GM12873 (cell line): ENCODE data around the gene CTTN.

ENCODE experiments used
- TF ChIP-seq, protein P1 (sequence below): IDR thresholded peaks from 2 replicates; pipeline ENCODE4 v1.5.1; 2012; ENCODE audit warnings: low read depth, mild to moderate bottlenecking, moderate library complexity, low read length, control low read depth; ENCODE audit not compliant: insufficient read depth; ENCODE audit errors: missing control alignments

CTTN gene

DNA sequence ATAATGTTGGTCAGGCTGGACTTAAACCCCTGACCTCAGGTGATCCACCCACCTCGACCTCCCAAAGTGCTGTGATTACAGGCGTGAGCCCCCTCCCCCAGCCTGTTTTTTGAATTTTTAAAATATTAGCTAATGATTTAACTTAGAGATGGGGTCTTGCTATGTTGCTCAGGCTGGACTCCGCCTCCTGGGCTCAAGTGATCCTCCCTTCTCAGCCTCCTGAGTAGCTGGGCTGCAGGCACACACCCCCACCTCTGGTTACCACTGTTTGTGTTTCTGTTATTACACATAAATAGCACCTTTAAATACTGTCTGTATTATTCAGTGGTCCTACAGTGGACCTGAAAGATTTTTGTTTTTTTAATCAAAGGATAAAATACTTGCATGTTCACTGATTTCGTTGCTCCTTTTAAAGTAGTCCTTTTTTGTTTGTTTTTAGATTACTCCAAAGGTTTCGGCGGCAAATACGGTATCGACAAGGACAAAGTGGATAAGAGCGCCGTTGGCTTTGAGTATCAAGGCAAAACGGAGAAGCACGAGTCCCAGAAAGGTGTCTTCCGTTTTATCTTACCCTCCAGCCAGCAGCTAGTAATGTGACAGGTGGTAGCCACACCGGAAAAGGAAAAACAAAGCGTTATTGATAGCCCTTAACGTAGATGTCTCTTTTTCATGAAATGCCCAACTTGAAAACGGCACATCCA lies 21.1 kb downstream of the CTTN start:
- TF ChIP-seq, protein P1, sequence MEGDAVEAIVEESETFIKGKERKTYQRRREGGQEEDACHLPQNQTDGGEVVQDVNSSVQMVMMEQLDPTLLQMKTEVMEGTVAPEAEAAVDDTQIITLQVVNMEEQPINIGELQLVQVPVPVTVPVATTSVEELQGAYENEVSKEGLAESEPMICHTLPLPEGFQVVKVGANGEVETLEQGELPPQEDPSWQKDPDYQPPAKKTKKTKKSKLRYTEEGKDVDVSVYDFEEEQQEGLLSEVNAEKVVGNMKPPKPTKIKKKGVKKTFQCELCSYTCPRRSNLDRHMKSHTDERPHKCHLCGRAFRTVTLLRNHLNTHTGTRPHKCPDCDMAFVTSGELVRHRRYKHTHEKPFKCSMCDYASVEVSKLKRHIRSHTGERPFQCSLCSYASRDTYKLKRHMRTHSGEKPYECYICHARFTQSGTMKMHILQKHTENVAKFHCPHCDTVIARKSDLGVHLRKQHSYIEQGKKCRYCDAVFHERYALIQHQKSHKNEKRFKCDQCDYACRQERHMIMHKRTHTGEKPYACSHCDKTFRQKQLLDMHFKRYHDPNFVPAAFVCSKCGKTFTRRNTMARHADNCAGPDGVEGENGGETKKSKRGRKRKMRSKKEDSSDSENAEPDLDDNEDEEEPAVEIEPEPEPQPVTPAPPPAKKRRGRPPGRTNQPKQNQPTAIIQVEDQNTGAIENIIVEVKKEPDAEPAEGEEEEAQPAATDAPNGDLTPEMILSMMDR = no peak

DNA sequence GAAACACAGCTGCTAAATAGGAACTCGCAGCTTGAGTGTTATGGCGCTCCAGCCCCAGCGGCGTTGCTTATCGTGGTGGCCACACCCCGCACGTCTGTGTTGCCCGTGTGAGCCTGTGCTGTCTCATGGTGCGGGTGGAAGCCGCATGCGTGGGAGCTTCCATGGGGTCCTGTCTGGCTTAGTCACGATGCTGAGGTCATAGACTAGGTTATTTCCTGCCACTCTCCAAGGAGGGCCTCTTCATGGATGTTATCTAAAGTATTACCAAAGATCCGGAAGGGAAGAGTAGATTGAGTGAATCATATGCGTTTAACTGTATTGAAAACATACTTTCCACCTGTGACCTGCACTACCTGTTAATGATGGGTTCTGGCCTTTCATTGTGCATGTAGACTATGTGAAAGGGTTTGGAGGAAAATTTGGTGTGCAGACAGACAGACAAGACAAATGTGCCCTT lies 21.7 kb downstream of the CTTN start:
- TF ChIP-seq, protein P1 = no peak

DNA sequence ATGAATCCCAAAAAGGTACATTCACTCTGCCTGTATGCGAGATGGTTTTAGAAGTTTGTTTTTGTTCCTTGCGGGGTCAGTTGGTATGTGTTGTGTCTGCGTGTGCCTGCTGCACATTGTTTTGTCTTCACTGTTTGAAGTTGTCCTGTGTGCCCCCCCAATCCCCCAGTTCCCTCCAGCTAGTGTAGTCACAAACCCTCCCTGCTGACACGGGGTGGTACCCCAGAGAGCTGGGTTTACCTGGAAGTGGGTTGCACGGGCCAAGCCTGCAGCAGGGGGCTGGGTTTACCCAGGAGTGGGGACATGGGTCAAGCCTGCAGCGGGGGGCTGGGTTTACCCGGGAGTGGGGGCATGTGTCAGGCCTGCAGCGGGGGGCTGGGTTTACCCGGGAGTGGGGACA lies 22.2 kb downstream of the CTTN start:
- TF ChIP-seq, protein P1 = no peak

DNA sequence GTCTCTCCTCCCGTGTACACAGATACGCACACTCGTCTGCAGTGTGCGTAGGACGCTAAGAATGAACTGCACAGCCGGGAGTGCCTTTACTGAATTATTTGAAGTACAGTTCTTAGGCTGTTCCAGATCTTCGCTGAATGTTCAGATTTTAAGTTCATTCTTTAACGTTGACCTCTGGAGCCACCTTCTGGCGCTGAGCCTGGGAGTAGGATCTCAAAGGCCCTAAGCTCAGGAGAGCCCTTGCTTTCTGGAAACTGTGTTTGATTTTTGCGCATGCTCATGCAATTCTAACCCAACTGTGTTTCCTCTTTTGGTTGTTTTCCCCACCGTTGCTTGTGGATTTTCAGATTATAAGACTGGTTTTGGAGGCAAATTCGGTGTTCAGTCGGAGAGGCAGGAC lies 22.8 kb downstream of the CTTN start:
- TF ChIP-seq, protein P1 = no peak

DNA sequence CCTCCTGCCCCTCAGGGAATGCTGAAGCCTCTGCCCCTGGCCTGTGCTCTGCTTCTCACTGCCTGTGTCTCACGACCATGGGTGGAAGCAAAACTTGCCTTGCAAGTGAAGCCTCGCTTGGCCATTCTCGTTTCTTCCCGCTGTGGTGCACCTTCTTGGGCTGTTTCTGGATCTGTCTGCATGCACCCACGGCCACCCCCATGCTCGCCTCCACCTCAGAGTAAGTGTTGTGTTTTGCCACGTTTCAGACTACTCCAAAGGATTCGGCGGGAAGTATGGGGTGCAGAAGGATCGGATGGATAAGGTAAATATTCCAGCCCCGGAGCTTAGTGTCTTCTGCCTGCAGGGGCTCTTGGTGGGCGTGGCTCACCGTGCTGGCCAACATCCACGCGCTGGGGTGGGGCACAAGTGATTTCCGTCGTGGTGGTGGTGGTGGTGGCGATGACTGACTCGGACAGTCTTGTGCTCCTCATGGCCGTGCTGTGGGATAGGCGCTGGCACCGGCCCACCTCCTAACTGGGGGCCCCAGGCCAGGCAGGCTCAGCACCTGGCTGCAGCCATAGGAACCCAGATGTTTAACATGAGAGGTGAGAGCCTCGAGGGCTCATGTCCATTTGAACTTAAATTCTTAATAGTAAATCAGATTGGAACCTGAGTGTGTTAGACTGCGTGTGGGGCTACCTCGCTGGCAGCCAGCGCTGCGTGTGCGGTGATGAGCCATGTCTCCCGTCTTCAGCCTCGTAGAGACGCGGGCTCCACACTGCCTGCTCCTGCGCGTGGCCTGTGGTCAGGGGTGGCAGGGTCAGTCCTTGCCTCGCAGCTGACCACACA lies 24.6 kb downstream of the CTTN start:
- TF ChIP-seq, protein P1 = no peak

DNA sequence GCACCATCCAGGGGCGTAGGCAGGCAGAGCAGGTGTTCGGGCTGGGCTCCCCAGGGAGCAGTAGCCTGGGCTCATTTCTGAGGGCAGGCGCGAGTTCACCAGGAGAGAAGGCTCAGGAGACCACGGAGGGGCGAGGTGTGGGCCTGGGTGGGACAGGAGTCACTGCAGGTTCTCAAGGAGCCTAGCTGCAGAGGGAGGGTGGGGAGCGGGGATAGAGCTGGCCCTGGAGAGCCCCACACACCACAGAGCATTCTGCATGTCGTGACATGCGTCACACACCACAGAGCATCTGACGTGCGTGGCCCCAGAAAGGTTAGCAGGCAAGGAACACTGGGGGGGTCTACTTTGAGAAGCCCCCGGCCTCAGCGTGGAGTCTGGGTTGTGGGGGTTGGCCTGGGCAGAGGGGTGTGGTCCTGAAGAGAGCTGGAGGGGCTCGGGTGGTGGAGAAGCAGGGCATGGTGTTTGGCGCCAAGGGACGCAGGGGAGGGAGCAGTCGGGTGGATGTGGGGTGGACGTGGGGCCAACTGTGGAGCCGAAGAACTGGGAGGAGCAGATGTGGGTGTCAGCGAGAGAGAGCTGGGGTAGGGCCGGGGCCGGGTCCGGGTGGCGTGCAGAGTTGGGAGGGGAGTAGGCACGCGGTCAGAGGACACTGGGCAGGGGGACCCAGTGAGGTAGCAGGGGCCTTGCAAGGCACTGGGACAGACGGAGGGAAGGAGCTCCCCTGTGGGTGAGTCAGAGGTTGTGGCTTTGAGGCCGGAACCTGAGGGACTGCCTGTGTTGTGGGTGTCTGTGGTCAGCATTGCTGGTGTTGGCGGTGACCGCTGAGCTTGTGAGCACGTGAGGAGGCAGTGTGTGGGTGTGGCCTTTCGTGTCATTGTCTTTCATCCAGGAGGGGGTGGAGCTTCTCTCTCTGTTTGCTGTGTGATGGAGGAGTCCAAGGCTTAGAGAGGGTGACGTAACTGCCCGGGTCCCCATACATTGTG lies 25.5 kb downstream of the CTTN start:
- TF ChIP-seq, protein P1 = no peak
